Neural cell (in vitro differentiated cells): ENCODE results near the gene UNC45A. TPM values are rescaled to one million over a fixed set of nuclear protein-coding genes. Genes with fewer than 3 reads are reported as not detected.

Experiments used
- H2AFZ ChIP-seq: fragments of 200-600, 300-800 bp; sonication (generic), shearing (Covaris generic); 2 replicates; pipeline ENCODE4 v1.6.0; 2014; ENCODE audit warnings: low read depth, mild to moderate bottlenecking, antibody characterized with exemption, low read length, moderate library complexity
- H3F3A ChIP-seq: fragments of 200-600 bp; shearing (Covaris generic); 2 replicates; pipeline ENCODE4 v1.6.1; 2016; ENCODE audit warnings: mild to moderate bottlenecking, moderate library complexity, mixed read lengths, antibody characterized with exemption, low read length; ENCODE audit not compliant: insufficient read depth, poor library complexity, severe bottlenecking
- H3K27ac ChIP-seq: fragments of 200-600, 300-800 bp; sonication (generic), shearing (Covaris generic); 2 replicates; pipeline ENCODE4 v1.5.1; 2014; ENCODE audit warnings: mild to moderate bottlenecking, low read length, moderate library complexity
- H3K27me3 ChIP-seq: fragments of 300-800, 200-600 bp; sonication (generic), shearing (Covaris generic); 2 replicates; pipeline ENCODE4 v1.6.0; 2014; ENCODE audit warnings: mild to moderate bottlenecking, low read depth, low read length, moderate library complexity; ENCODE audit not compliant: insufficient read depth
- H3K36me3 ChIP-seq: fragments of 300-800, 200-600 bp; sonication (generic), shearing (Covaris generic); 2 replicates; pipeline ENCODE4 v1.5.1; 2014; ENCODE audit warnings: mild to moderate bottlenecking, antibody characterized with exemption, low read length, moderate library complexity; ENCODE audit not compliant: insufficient read depth
- H3K4me2 ChIP-seq: fragments of 300-800, 200-600 bp; sonication (generic), shearing (Covaris generic); 2 replicates; pipeline ENCODE4 v1.6.0; 2014; ENCODE audit warnings: mild to moderate bottlenecking, low read length
- H3K4me3 ChIP-seq: fragments of 300-800, 200-600 bp; sonication (generic), shearing (Covaris generic); 2 replicates; pipeline ENCODE4 v1.5.1; 2014; ENCODE audit warnings: mild to moderate bottlenecking, low read length, moderate library complexity
- H3K79me2 ChIP-seq: fragments of 200-600 bp; shearing (Covaris generic); replicated peaks from 2 replicates; pipeline ENCODE4 v1.6.0; 2014; ENCODE audit warnings: mild to moderate bottlenecking, low read length, moderate library complexity; ENCODE audit not compliant: insufficient read depth
- H3K9ac ChIP-seq: fragments of 300-800, 200-600 bp; sonication (generic), shearing (Covaris generic); 2 replicates; pipeline ENCODE4 v1.6.1; 2016; ENCODE audit warnings: mild to moderate bottlenecking, low read length, mixed read lengths
- H3K9me2 ChIP-seq: fragments of 200-600 bp; shearing (Covaris generic); 2 replicates; pipeline ENCODE4 v1.6.1; 2016; ENCODE audit warnings: mild to moderate bottlenecking, low read length, mixed read lengths; ENCODE audit not compliant: insufficient read depth
- H3K9me3 ChIP-seq: fragments of 200-600, 300-800 bp; sonication (generic), shearing (Covaris generic); 2 replicates; pipeline ENCODE4 v1.6.1; 2016; ENCODE audit warnings: mild to moderate bottlenecking, mixed run types, low read length, moderate library complexity, mixed read lengths
- H4K20me1 ChIP-seq: fragments of 200-600 bp; shearing (Covaris generic); 2 replicates; pipeline ENCODE4 v1.6.1; 2016; ENCODE audit warnings: mild to moderate bottlenecking, mixed run types; ENCODE audit not compliant: insufficient read depth
- EP300 ChIP-seq: fragments of 450-650 bp; conservative IDR thresholded peaks from 2 replicates; pipeline ENCODE4 v1.6.1; 2014; ENCODE audit warnings: antibody characterized with exemption, mild to moderate bottlenecking, moderate library complexity; ENCODE audit not compliant: poor library complexity, severe bottlenecking
- EZH2 ChIP-seq: fragments of 200-600, 300-800 bp; shearing (Covaris generic), sonication (generic); IDR thresholded peaks from 2 replicates; pipeline ENCODE4 v1.6.1; 2014; ENCODE audit warnings: antibody characterized with exemption, low read length, borderline replicate concordance, mild to moderate bottlenecking; ENCODE audit not compliant: insufficient read depth, poor library complexity, severe bottlenecking
- MXI1 ChIP-seq: fragments of 450-650 bp; conservative IDR thresholded peaks from 2 replicates; pipeline ENCODE4 v1.6.1; 2014; ENCODE audit warnings: antibody characterized with exemption, mild to moderate bottlenecking; ENCODE audit not compliant: poor library complexity, severe bottlenecking
- POLR2AphosphoS5 ChIP-seq: IDR thresholded peaks from 2 replicates; pipeline ENCODE4 v1.6.1; 2012
- RAD21 ChIP-seq: fragments of 450-650 bp; conservative IDR thresholded peaks from 2 replicates; pipeline ENCODE4 v1.6.1; 2014; ENCODE audit warnings: antibody characterized with exemption, mild to moderate bottlenecking, moderate library complexity
- REST ChIP-seq: IDR thresholded peaks from 2 replicates; pipeline ENCODE4 v1.6.1; 2012; ENCODE audit warnings: borderline replicate concordance
- SMC3 ChIP-seq: fragments of 450-650 bp; conservative IDR thresholded peaks from 2 replicates; pipeline ENCODE4 v1.6.1; 2014; ENCODE audit warnings: antibody characterized with exemption, mild to moderate bottlenecking, moderate library complexity; ENCODE audit not compliant: poor library complexity
- TAF1 ChIP-seq: IDR thresholded peaks from 2 replicates; pipeline ENCODE4 v1.6.1; 2012; ENCODE audit warnings: low read depth
- polyA plus RNA-seq: library from polyadenylated mRNA; depleted of rRNA; stranded (reverse); fragments of >200 nt; gene quantifications from 2 replicates; pipeline ENCODE4 v1.2.3, GENCODE V29; 2014
- small RNA-seq, 3 experiments: library from RNA; depleted of rRNA; stranded (forward); fragments of <200 nt; gene quantifications; one replicate each; pipeline ENCODE3, GENCODE V24; 2012
- TF ChIP-seq, protein P1 (sequence below): fragments of 450-650 bp; IDR thresholded peaks from 2 replicates; pipeline ENCODE4 v1.5.1; 2014; ENCODE audit warnings: antibody characterized with exemption, mild to moderate bottlenecking, moderate library complexity; ENCODE audit not compliant: poor library complexity, severe bottlenecking

Gene UNC45A
- polyA plus RNA-seq, 1 donor from 2014 or later = 41.3 TPM

DNA sequence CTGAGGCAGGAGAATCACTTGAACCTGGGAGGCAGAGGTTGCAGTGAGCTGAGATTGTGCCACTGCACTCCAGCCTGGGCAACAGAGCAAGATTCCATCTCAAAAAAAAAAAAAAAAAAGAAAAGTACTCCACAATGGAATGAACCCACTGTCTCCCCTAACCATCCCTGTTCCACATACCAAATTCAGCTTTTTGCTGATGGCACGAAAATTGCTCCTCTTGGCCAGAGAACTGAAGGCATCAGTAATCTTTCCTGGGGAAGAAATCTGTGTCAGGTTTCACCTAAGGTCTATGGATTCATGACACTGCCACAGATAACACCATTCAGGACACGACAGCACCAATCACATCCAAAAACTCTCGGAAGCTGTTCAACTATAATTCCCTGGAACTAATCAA lies 66.1 kb downstream of the UNC45A start:
- no peaks in the 10 kb centered on the region for H3K9me2 ChIP-seq
- no peaks in the 10 kb centered on the region for H3K9me3 ChIP-seq
- H3K4me3 ChIP-seq = no peak overlapping the region
- no peak overlapping the region for H3K27ac ChIP-seq
- H3K9ac ChIP-seq = no peak overlapping the region
- no peaks in the 10 kb centered on the region for H3K27me3 ChIP-seq
- H4K20me1 ChIP-seq = no peaks in the 10 kb centered on the region
- H2AFZ ChIP-seq = no peak overlapping the region
- H3F3A ChIP-seq = no peaks in the 10 kb centered on the region
- no peaks in the 10 kb centered on the region for H3K79me2 ChIP-seq
- H3K36me3 ChIP-seq = no peaks in the 10 kb centered on the region
- no peak for TF ChIP-seq EZH2
- TF ChIP-seq POLR2AphosphoS5 = no peak
- TF ChIP-seq, protein P1, sequence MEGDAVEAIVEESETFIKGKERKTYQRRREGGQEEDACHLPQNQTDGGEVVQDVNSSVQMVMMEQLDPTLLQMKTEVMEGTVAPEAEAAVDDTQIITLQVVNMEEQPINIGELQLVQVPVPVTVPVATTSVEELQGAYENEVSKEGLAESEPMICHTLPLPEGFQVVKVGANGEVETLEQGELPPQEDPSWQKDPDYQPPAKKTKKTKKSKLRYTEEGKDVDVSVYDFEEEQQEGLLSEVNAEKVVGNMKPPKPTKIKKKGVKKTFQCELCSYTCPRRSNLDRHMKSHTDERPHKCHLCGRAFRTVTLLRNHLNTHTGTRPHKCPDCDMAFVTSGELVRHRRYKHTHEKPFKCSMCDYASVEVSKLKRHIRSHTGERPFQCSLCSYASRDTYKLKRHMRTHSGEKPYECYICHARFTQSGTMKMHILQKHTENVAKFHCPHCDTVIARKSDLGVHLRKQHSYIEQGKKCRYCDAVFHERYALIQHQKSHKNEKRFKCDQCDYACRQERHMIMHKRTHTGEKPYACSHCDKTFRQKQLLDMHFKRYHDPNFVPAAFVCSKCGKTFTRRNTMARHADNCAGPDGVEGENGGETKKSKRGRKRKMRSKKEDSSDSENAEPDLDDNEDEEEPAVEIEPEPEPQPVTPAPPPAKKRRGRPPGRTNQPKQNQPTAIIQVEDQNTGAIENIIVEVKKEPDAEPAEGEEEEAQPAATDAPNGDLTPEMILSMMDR = no peak
- TF ChIP-seq EP300 = no peak
- no peak for TF ChIP-seq MXI1
- no peak for TF ChIP-seq REST
- no peak for TF ChIP-seq TAF1
- no peak for TF ChIP-seq RAD21
- TF ChIP-seq SMC3 = no peak
- H3K4me2 ChIP-seq = no peak overlapping the region

Small RNA genes lying within 50 kb of the gene (small RNA-seq; reads per million reads assigned to genes)
- gene RF00019 = 0 to 1.2 (median 0) reads per million in 3 experiments

Other genes with a start within 250 kb of the UNC45A start
- gene BLM, start 217.9 kb upstream of the UNC45A start, polyA plus RNA-seq = 2.2 and 4.5 TPM in 2 replicates
- 2.9 and 4.3 TPM in 2 replicates for gene FURIN, start 66.7 kb upstream of the UNC45A start, polyA plus RNA-seq
- not detected in 2 replicates for gene FES, start 50.8 kb upstream of the UNC45A start, polyA plus RNA-seq
- gene MAN2A2, start 32.0 kb upstream of the UNC45A start, polyA plus RNA-seq = 59.8 and 102 TPM in 2 replicates
- 20.1 and 34.6 TPM in 2 replicates for gene HDDC3, start 2.7 kb upstream of the UNC45A start, polyA plus RNA-seq
- 4.5 and 8.2 TPM in 2 replicates for gene RCCD1, start 19.6 kb downstream of the UNC45A start, polyA plus RNA-seq
- gene PRC1, start 59.2 kb downstream of the UNC45A start, polyA plus RNA-seq = 17.8 and 18.2 TPM in 2 replicates
- 52.5 and 54.9 TPM in 2 replicates for gene VPS33B, start 87.3 kb downstream of the UNC45A start, polyA plus RNA-seq
- 0.38 and 0.68 TPM in 2 replicates for gene SV2B, start 165.0 kb downstream of the UNC45A start, polyA plus RNA-seq